T1000 (cell line): Measurements from ENCODE around the gene SERAC1.
A peak's percentile ranks its signal among the peaks of the same experiment; 100 is the strongest.
"Not testable (repeated sequence)": the region's sequence is repeated elsewhere in the genome, so short reads cannot be mapped to it uniquely, and the experiment has no call there.

Experiments
- DNase-seq: peaks from one replicate; lab custom pipeline; 2025; ENCODE audit warnings: mixed read lengths; lab: John Stamatoyannopoulos, UW

The SERAC1 gene

DNA sequence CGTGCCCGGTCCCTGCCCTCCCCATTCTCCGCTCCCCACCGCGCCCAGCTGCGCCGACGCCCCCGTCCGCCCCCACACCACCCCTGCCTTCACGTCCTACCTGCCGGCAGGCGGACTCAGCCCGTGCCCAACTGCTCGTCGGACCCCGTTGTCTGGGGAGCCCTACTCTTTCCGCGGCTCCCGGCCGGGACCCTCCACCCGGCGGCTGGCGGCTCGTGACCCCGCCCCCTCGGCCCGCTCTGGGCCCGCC, at the start of gene SERAC1:
SERAC1 (minus strand) TSS at position 223 of the 250 bp plus-strand sequence. CDS start 9,899 bp downstream, outside the sequence.
- DNase-seq: no peak

DNA sequence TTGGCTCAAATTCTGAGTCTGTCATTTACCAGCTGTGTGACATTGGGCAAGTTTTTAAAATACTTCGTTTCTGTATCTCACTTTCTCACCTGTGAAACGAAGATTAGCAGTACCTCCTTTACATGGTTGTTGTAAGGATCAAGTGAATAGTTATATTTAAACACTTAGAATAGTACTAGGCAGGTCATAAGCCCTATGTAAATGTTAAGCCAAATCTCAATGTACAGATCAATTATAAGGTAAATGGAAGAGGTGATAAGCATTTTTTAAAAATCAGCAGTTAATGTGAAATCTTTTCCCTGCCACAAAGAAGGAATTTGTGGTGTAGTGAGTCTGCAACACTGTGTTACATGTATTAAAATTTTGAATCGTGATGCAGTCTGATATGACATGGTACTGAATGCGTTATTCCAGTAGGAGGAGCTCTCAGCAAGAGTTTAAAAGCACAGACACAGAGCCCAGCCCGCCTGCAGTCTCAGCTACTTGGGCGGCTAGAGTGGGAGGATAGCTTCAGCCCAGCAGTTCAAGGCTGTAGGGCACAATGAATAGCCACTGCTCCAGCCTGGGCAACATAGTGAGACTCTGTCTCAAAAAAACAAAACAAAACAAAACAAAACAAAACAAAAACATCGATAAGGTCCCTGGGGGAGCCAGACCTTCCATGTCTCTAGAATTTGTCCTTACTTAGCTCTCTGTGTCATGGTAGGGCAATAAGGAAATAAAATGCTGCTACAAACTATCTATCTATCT, 46.0 kb upstream of the SERAC1 start:
- peak; percentile 41 for DNase-seq

DNA sequence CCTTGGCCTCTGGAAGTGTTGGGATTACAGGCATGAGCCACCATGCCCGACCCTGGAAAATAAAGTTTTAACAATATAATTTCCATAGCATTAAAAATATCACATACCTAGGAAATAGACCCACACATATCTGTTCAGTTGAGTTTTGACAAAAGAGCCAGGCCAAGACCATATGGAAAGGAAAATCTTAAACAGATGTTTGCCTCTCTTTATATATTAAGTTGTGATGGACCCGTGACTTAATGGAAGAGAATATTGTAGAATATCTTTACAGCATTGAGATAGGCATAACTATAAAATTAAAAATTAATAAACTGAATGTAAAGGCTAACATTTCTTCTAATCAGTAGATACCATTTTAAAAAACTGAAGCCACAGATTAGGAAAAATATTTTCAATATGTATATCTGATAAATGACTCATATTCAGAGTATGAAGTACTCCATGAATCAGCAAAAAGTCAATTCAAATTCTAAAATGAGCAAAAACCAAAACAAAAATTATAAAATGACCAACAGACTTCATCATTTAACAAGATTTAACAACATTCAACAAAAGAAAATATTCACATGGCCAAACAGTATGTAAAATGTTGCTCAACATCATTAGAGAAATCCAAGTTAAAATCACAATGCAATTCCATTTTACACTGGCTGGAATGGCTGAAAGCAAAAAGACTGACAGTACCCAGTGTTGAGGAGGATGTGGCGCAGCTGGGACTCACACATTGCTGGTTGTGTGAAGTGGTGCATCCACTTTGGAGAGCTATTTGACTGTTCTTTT, 43.4 kb upstream of the SERAC1 start:
- DNase-seq: no peak

DNA sequence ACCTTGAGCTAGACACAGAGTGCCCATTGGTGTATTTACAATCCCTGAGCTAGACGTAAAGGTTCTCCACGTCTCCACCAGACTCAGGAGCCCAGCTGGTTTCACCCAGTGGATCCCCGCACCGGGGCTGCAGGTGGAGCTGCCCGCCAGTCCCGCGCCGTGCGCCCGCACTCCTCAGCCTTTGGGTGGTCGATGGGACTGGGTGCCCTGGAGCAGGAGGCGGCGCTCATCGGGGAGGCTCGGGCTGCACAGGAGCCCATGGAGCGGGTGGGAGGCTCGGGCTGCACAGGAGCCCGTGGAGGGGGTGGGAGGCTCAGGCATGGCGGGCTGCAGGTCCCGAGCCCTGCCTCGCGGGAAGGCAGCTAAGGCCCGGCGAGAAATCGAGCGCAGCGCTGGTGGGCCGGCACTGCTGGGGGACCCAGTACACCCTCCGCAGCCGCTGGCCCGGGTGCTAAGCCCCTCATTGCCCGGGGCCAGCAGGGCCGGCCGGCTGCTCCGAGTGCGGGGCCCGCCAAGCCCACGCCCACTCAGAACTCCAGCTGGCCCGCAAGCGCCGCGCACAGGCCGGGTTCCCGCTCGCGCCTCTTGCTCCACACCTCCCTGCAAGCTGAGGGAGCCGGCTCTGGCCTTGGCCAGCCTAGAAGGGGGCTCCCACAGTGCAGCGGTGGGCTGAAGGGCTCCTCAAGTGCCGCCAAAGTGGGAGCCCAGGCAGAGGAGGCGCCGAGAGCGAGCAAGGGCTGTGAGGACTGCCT, 41.7 kb upstream of the SERAC1 start:
- DNase-seq: not testable (repeated sequence)

DNA sequence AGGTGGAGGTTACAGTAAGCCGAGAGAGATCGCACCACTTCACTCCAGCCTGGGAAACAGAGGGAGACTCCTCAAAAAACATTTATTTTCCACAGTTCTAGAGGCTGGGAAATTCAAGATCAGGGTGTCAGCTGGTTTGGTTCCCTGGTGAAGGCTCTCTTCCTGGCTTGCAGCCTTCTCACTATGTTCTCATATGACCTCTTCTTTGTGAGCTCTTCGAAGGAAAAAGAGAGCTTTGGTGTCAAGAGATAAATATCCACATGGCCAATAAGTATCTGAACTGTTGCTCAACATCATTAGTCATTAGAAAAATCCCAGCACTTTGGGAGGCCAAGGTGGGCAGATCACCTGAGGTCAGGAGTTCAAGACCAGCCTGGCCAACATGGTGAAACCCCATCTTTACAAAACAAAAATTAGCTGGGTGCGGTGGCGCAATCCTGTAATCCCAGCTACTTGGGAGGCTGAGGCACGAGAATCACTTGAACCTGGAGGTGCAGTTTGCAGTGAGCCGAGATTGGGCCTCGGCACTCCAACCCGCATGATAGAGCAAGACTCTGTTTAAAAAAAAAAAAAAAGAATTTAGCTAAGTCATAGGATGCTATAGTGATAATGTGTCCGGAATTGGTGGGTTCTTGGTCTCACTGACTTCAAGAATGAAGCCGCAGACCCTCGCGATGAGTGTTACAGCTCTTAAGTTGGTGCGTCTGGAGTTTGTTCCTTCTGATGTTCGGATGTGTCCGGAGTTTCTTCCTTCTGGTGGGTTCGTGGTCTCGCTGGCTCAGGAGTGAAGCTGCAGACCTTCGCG, 40.4 kb upstream of the SERAC1 start:
- not testable (repeated sequence) for DNase-seq

DNA sequence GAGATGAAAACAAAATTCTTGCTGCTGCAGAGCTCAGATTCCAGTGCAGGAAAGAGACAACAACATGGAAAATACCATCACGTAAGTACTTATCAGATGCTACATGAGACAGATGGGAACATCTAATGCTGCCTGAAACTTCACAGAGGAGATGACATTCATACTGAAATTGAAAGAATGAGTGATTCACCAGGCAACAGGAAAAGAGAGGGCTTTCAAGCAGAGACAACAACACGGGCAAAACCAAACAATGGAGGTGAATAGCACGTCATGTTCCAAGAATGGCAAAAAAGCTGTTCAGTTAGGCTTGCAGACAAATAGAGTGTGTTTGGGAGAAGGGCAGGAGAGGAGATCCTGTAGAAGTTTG, 39.3 kb upstream of the SERAC1 start:
- DNase-seq: no peak

DNA sequence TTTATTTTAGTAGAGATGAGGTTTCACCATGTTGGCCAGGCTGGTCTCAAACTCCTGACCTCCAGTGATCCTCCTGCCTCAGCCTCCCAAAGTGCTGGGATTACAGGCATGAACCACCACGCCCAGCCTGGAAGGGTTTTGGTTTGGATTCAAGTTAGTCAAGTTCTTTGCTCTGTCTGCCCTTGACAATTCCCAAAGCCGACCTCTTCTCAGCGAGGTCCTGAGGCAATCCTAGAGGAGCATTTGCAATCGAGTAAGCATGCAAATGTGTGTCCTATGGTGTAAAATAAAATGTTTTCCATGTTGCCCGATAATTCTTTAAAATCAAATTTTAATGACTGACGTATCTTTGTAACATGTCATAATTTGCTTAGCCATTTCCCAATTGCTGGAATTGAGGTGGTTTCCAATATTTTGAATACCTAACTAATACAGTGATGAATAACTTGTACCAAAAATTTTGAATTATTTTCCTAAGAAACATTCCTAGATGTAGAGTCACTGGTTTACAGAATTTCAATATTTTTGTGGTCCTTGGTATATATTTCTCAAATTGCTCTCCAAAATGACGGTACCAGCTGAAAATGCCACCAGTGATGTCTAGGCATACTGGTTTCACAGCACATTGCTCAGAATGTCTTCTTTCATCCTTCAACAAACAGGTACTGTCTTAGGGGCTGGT, 38.8 kb upstream of the SERAC1 start:
- no peak for DNase-seq

DNA sequence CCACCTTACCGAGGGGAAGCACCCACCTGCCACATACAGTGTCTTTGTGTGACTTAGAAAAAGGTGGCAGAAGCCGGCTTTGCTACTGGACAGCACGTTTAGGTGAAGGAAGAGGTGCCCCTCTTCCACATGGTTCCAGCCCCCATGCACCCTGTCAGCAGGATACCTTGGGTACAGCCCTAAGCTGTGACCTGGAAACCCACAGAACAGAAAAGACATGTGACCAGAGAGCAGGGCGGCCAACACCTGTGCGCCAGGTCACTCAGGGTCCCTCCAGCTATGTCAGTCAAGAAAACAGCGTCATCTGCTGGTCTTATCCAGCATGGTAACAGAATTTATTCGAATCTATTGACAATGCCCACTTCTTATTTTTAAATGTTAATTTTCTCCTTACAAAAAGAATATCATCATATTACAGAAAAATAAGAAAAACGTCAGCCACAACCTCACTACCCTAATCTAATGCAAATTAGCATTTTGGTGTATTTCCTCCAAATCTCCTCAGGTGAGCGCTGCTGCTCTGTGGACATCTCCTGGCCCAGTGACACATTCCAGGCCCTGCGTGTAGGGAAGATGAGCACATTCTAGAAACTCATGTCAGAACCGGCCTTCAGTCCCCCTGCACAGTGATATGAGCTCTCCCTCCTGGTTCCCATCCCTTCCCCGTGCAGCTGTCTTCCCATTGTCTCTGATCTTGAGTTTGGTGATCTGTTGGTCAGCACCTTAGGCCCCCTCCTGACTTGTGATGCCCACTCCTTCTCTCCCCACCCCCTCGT, 37.3 kb upstream of the SERAC1 start:
- no peak for DNase-seq

DNA sequence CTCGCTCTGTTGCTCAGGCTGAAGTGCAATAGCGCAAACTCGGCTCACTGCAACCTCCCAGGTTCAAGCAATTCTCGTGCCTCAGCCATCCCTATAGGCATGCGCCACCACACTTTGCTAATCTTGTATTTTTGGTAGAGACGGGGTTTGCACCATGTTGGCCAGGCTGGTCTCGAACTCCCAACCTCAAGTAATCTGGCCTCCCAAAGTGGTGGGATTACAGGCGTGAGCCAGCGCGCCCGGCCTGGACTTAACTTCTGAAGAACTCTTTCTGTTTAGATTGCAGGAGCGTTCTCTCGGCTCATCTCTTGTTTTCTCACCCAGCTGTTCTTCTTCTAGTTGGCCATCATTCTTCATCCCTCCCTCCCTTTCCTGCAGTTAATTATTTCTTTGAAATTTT, 30.4 kb upstream of the SERAC1 start:
- no peak for DNase-seq

DNA sequence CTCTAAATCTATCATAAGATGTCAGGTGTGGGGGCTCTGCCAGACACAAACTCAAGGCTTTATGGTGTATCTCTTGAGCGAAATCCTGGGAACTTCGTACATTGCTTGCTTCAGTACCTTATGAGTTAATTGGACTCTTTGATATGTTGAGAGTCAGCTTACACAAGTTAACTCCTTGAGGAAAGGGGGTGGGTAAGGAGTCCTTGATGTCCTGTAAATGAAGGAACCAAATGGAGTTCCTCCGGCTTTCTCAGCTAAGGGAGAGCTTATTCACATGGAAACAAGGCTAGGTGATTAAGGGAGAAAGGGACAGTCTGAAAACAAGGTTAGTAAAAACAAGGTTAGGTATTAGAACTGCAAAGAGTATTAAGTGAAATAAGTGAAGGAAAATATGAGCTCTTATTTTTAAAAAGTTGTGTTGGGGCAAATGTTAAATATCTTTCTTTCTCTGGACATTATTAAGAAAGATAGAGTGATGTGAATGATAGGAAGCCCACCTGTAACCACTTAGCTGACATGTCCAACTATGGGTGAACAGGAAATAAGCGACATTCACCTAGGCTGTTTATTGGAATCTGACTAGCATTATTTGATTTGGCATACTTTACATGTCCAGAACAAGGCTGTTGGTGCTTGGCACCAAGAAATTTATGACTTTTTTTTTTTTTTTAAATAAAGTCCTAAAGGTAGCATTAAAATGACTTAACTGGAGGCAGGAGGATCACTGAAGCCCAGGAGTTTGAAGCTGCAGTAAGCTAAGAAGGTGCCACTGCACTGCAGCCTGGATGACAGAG, 26.6 kb upstream of the SERAC1 start:
- DNase-seq: no peak

DNA sequence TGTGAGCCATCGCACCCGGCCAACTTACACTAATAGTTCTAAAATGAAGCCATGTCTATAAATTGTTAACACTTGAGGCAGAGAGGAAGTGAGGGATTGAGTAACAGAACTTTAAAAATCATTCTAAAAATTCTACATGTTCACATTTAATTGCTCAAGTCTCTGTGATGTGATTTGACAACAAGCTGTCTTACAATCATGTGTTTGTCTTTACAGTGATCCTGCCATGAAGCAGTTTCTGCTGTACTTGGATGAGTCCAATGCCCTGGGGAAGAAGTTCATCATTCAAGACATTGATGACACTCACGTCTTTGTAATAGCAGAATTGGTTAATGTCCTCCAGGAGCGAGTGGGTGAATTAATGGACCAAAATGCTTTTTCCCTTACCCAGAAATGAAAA, 23.7 kb upstream of the SERAC1 start:
- DNase-seq: no peak

DNA sequence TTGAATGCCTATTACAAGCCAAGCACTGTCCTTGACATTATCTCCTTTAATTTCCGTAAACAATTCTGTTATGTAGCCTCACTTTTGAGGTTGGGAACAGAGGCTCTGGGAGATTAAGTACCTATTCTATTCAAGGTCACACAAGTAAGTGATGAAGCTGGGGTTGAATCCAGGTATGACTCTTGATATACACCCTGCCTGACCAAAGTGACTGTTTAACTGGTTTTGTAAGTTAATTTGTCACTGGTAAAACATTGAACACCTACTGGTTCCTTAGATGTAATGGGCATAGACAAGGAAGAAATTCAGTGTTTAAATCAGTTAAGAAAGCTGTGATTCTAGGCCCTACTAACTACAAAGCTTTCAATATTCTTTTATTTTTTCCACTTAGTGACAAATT, 23.0 kb upstream of the SERAC1 start:
- no peak for DNase-seq

DNA sequence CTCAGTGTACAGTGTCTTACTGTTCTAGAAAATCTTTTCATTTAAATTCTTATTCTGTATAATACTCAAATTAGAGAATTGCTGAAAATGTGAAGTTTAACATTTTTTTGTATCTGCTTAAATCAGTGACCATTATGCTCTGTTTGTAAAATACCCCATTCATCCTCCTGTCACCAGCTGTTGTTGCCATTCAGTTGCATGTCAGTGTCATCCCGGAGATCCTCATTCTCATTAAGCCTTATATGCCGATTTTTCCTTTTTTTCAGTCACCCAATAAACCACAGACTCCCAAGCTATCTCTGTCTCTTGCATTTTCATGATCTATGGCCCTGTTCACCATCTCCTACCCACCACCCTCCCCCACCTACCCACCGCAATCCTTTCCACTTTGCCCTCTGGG, 20.5 kb upstream of the SERAC1 start:
- DNase-seq: no peak

DNA sequence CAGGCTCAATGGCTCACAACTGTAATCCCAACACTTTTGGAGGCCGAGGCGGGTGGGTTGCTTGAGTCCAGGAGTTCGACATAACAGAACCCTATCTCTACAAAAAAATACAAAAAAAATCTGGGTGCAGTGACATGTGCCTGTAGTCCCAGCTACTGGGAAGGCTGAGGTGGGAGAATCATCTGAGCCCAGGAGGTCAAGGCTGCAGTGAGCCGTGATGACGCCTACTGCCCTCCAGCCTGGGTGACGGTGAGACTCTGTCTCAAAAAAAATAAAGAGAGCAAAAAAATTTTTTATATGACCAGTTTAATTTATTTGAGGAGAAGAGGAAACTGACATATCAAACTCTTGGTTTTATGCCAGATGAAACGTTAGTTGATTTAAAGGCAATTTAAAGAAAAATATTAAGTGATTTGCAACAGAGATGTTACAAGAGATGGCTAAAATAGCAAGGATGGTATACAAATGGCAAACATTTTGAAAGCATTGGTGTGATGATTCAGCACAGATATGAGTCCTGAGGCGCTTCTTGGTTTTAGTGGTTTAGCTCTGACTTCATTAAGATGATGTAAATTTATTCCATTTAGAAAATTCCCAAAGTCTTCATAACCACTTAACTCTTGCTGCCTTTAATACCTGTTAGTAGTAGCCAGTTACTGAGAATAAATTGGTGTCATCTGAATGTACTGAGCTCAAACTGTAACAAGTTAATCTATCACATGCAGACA, 17.8 kb upstream of the SERAC1 start:
- no peak for DNase-seq

DNA sequence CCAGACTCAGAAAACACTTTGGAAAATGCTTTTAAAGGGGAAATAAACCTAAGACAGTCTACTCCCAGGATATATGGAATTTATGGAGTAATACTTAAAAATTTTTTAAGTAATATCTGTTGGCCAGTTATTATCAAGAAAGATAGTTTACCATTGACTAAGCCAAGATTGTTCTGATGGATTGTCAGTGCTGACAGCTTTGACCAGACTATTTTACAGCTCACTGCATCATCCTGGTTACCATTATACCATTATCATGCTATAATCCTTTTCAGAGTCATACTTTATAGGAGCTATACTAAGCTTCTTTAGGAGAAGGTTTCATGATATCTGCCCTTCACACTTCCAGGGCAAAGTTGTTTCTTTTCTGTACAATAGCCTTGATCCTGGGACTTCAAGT, 16.5 kb upstream of the SERAC1 start:
- DNase-seq: no peak

DNA sequence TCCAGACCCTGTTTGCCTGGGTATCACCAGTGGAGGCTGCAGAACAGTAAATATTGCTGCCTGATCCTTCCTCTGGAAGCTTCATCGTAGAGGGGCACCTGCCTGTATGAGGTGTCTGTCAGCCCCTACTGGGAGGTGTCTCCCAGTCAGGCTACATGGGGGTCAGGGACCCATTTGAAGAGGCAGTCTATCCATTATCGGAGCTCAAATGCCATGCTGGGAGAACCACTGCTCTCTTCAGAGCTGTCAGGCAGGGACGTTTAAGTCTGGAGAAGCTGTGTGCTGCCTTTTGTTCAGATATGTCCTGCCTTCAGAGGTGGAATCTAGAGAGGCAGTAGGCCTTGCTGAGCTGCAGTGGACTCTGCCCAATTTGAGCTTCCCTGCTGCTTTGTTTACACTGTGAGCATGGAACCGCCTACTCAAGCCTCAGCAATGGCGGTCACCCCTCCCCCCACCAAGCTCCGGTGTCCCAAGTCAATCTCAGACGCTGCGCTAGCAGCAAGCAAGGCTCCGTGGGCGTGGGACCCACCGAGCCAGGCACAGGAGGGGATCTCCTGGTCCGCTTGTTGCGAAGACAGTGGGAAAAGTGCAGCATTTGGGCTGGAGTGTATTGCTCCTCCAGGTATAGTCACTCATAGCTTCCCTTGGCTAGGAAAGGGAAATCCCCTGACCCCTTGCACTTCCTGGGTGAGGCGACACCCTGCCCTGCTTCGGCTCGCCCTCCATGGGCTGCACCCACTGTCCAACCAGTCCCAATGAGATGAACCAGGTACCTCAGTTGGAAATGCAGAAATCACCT, 15.3 kb upstream of the SERAC1 start:
- not testable (repeated sequence) for DNase-seq

DNA sequence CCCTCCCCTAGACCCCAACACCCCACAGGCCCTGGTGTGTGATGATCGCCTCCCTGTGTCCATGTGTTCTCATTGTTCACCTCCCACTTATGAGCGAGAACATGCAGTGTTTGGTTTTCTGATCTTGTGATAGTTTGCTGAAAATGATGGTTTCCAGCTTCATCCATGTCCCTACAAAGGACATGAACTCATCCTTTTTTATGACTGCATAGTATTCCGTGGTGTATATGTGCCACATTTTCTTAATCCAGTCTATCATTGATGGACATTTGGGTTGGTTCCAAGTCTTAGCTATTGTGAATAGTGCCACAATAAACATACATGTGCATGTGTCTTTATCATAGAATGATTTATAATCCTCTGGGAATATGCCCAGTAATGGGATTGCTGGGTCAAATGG, 9.7 kb upstream of the SERAC1 start:
- not testable (repeated sequence) for DNase-seq

DNA sequence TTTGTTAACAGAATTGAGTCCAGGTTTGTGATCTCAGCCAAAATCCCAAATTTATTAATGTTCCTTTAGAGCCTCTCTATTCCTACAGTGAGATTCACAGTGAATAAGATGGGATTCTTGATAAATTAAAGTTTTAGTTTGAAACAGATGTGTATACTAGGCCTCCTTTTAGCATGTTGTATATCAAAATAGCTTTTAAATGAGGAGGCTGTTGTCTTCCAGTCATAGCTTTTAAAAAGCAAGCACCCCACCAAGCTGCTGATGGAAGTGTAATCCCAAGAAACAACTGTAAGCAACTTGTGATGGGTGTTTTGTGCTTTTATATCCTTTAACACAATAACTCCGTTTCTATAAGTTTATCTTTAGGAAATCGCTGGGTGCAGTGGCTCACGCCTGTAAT, 7.0 kb upstream of the SERAC1 start:
- no peak for DNase-seq

DNA sequence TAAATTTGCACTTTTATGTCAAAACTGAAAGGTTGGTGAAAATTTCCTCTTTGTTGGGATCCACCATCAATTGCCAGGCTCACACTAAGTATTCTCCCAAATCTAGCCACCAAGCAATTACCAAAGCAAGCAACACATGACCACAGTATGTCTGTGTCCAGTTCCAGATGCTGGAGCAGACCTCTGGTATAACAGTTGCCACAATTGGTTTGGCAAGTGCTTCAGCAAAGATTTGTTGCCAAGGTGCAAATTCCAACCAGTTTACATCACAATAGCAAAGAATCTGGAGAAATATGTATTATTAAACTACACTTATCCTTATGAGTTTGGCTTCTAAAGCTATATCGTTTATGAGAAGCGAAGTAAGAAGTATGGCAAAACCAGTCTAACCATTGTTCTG, 6.5 kb upstream of the SERAC1 start:
- no peak for DNase-seq
